AG04449 (cell line): Measurements from ENCODE around the gene TACR2.
A peak's percentile ranks its signal among the peaks of the same experiment; 100 is the strongest.

Experiments
- CTCF ChIA-PET: fragments of 350-600 bp; formaldehyde crosslinking; extraction: SDS; loops from one replicate; lab custom pipeline; 2021; ENCODE audit warnings: antibody characterized with exemption; lab: Yijun Ruan, JAX
- POLR2A ChIA-PET: fragments of 400-600, 350-600 bp; formaldehyde crosslinking; extraction: SDS; loops from one replicate; lab custom pipeline; 2020; ENCODE audit warnings: antibody characterized with exemption, inconsistent platforms; lab: Yijun Ruan, JAX
- DNase-seq: peaks from one replicate; pipeline ENCODE4 v3.0.0-alpha.2; 2010; ENCODE audit warnings: low read depth, low spot score
- H3K4me3 ChIP-seq: 2 replicates; pipeline ENCODE4 v1.5.1; 2011; ENCODE audit warnings: low read depth, mild to moderate bottlenecking, control low read depth, low read length
- CTCF ChIP-seq: IDR thresholded peaks from one replicate; pipeline ENCODE4 v1.5.1; 2011; ENCODE audit warnings: mild to moderate bottlenecking, moderate library complexity, low read length, control low read depth, inconsistent platforms; ENCODE audit not compliant: insufficient read depth; ENCODE audit errors: missing control alignments

The TACR2 gene

DNA sequence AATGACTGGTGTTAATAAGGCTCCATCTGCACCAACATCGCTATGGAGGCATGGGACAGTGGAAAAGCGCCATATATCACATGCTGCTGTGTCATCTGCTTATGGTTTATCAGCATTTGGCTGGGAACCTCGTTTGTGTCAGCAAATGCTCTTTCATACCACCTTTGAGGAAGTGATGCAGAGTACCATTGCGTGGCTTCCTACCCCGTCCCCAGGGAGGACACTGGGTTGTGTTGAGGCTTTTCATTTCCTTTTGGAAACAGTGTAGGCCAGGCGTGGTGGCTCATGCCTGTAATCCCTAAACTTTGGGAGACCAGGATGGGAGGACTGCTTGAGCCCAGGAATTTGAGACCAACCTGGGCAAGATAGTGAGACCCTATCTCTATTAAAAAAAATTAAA is 6.8 kb downstream of the TACR2 start:
- POLR2A ChIA-PET, result no interaction called here
- no peak overlapping the region for H3K4me3 ChIP-seq
- TF ChIP-seq CTCF, result no peak
- CTCF ChIA-PET, result interaction anchor here (0.7 to 1.8 kb wide), 5 partner anchors 76 to 317 kb away, joined by 3 to 5 read pairs (median 3); no protein-coding TSS in a partner anchor
- no peak for DNase-seq

DNA sequence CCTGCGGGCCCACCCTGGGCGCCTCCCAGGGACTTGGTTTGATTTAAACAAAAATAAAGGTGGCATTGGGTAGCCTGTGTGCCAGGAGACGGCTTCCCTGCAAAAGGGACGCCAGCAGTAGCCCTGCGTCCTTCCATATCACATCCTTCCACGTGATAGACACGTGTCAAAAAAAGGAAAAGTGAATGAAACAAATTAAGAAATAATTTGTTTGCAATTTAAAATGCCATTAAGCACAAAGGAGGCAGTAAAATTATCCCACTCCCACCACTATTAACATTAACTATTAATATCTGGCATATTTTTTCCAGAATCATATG is 7.6 kb downstream of the TACR2 start:
- no peak for DNase-seq
- ChIA-PET CTCF (interaction anchor here (1.0 to 6.6 kb wide), 19 partner anchors 9 to 271 kb away, joined by 3 to 81 read pairs (median 8); partner anchors contain the start of gene TACR2), POLR2A (no interaction called here)
- peak overlapping the region; percentile 51 for H3K4me3 ChIP-seq
- no peak for TF ChIP-seq CTCF

- CTCF ChIA-PET, result interaction anchor here (0.5 to 6.6 kb wide), 47 partner anchors 9 to 453 kb away, joined by 3 to 81 read pairs (median 4); partner anchors contain the start of genes DDX21, HK1, HKDC1 and TACR2
- TF ChIP-seq CTCF, result peak; percentile 88
- DNase-seq, result peak; percentile 59
- H3K4me3 ChIP-seq, result peak overlapping the region; percentile 51
- POLR2A ChIA-PET, result interaction anchor here (0.6 to 1.7 kb wide), 2 partner anchors 81 to 90 kb away, joined by 4 to 5 read pairs; no protein-coding TSS in a partner anchor
These were observed 8.2 kb downstream of the TACR2 start for GRCh38 chr10:69408318-69409175.

DNA sequence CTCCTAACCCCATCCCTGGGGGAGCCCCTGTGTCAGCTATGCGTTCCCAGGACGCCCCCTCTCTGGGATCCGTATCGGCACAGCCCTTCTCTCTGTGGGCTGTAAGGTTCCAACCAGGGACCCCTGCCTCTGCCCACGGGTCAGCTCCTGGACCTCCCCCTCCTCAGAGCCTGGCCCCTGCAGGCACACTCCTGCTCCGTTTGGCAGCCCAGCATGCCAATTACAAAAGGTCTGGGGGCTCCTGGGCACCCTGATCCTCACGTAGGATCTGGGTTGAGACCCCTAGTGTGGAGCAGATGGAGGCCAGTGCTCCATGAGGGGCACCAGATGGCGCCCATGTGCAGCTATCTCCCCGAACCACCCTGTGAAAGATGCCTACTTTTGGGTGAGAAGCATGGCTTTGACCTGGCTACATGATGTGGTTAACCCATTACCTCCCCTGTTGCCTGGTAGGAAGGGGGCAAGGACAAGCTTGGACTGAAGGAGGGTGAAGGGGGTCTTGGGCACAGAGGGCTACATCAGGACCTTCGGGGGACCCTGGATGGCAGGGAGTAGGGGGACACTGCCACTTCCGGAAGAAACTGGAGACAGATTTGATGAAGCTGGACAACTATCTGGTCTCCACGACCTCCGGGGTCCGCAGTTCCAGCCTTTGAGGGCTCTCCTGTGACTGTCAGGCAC is 9.0 kb downstream of the TACR2 start:
- no peak overlapping the region for H3K4me3 ChIP-seq
- ChIA-PET POLR2A (interaction anchor here (0.6 to 1.7 kb wide), 2 partner anchors 80 to 89 kb away, joined by 4 to 5 read pairs; no protein-coding TSS in a partner anchor), CTCF (interaction anchor here (0.5 to 6.6 kb wide), 55 partner anchors 9 to 454 kb away, joined by 3 to 81 read pairs (median 4); partner anchors contain the start of genes DDX21, HK1, HKDC1 and TACR2)
- DNase-seq, result no peak
- peak; percentile 18 for TF ChIP-seq CTCF

DNA sequence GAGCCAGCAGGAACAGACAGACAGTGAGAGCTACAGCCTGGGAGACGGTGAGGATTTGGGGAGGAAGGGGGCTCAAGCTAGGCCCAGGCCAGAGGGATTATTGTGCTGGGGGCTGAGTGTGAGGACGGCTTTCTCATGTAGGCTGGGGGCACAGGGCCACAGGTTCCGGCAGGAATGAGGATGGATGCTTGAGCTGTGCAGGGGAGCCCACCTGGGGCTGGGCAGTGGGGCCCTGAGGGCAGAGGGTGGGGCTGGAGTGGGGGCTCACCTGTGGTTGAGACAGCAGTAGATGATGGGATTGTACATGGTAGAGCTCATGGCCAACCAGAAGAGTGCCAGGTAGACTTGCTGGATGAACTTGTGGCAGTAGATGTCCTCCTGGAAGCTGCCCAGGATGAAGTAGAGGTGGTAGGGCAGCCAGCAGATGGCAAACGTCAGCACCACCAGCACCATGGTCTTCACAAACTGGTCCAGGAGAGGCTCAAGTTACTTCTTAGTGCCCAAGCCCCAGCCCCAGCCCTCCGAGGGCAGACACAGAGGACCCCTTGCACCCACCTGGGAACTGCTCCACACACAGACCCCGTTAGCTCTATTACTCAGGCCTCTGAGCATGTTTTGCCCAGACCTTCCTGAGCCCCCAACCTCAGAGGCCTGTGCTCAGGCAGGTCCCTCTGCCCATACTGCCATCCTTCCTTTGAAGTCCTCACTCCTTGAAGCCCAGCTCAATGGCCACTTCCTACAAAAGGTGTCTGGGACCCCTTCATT is 9.7 kb downstream of the TACR2 start:
- TF ChIP-seq CTCF, result no peak
- POLR2A ChIA-PET, result interaction anchor here (1.7 kb wide), 1 partner anchor 79 kb away, joined by 5 read pairs; no protein-coding TSS in a partner anchor
- H3K4me3 ChIP-seq, result no peak overlapping the region
- no peak for DNase-seq
- CTCF ChIA-PET, result interaction anchor here (0.8 to 6.6 kb wide), 28 partner anchors 8 to 314 kb away, joined by 3 to 81 read pairs (median 5); partner anchors contain the start of gene TACR2
